BLaER1 (cell line): ENCODE data around the gene FXR2.
"Not testable (repeated sequence)": the region's sequence is repeated elsewhere in the genome, so short reads cannot be mapped to it uniquely, and the experiment has no call there.

Experiments used
- H3K27ac ChIP-seq: shearing (Covaris generic); formaldehyde crosslinking; 2 replicates; pipeline ENCODE4 v1.8.1; 2022
- H3K27me3 ChIP-seq: shearing (Covaris generic); formaldehyde crosslinking; 2 replicates; pipeline ENCODE4 v1.8.1; 2022
- H3K36me3 ChIP-seq: shearing (Covaris generic); formaldehyde crosslinking; 2 replicates; pipeline ENCODE4 v1.8.1; 2022
- H3K4me1 ChIP-seq: shearing (Covaris generic); formaldehyde crosslinking; 2 replicates; pipeline ENCODE4 v1.8.1; 2022
- H3K4me2 ChIP-seq: shearing (Covaris generic); formaldehyde crosslinking; 2 replicates; pipeline ENCODE4 v1.8.1; 2022
- H3K4me3 ChIP-seq: shearing (Covaris generic); formaldehyde crosslinking; 2 replicates; pipeline ENCODE4 v1.8.1; 2022
- H3K9ac ChIP-seq: shearing (Covaris generic); formaldehyde crosslinking; 2 replicates; pipeline ENCODE4 v1.8.1; 2022
- H3K9me3 ChIP-seq: shearing (Covaris generic); formaldehyde crosslinking; 2 replicates; pipeline ENCODE4 v1.8.1; 2022
- H4K20me1 ChIP-seq: shearing (Covaris generic); formaldehyde crosslinking; 2 replicates; pipeline ENCODE4 v1.8.1; 2022
- Cebpa-rat ChIP-seq: shearing (Covaris generic); IDR thresholded peaks from 2 replicates; pipeline ENCODE4 v1.8.1; 2022

FXR2 gene

DNA sequence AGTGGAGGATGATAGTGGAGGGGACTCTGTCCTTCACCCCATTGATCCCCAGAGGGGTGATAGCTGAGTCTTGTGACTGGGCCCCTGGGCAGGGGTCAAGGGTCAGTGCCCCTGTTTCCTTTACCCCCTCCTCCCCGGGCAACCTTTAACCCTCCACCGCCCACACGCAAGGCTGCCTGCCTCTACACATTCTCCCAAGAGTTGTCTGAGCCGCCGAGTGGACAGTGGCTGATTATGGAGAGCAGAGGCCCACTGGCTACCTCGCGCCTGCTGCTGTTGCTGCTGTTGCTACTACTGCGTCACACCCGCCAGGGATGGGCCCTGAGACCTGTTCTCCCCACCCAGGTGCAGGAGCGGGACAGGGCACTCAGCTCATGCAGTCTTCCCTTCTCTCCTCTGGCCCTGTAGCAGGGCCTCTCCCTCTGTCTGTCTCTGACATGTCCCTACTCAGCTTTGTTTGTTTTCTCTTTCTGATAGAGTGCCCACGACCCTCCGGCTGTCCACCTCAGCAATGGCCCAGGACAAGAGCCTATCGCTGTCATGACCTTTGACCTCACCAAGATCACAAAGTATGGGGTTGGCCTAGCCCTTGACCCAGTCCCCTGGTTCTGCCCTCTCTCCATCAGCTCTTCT is 15.4 kb upstream of the FXR2 start, which contains the start of gene SHBG:
Gene SHBG (plus strand): TSS at position 197 of the 633 bp plus-strand sequence. CDS start 38 bp downstream, at position 235.
- peaks cover 12% of the 10 kb centered on the region; the same call in 1 of the 2 replicates for H3K36me3 ChIP-seq
- H3K27ac ChIP-seq, result no peak within 1 kb of the TSS
- no peak for TF ChIP-seq Cebpa-rat

DNA sequence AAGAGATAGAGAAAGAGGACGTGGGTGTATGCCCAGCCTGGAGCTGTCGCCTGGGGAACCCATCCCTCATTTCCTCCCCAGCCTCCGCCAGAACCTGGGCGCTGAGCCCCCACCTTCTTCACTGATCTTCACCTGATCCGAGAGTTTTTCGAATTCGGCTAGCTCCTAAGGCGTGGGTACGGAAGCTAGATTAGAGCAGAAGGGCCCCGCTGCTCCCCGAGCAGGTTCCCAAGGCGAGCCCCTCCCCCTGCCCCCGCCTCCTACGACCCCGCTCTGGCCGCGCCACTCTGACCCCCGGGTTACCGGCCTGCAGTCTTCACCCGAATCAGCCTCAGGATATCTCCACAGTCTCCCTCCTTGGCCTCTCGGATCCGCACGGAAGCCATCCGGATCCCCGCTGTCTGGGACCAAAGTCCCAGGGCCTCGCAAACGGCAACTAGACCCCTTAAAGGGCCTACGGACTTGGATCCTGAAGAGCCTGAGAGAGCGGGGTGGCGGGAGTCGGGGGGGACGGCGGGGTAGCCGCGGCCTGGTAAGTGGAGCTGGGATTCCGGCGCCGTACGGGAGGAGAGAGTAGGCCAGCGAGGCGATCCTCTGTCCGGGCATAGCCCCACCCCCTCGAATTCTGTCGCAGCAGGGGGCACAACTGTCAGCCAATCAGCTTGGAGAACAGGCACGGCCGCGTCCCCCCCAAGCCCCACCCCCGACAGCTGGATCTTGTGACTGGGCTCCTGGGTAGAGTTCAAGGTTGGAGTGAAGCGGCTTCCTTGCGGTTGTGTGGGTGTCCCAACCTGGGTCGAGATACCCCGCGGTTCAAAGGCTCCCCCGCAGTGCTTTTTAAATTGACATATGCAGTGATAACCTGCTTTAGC is 12.8 kb upstream of the FXR2 start, which contains the start of gene SAT2:
Gene SAT2 (minus strand): TSS at position 572 of the 872 bp plus-strand sequence. CDS start 186 bp downstream, at position 386.
- peaks cover 8% of the 10 kb centered on the region; the same call in 1 of the 2 replicates for H4K20me1 ChIP-seq
- H3K27ac ChIP-seq, result peak within 1 kb of the TSS; percentile 86
- peaks cover 15% of the 10 kb centered on the region for H3K4me1 ChIP-seq
- no peaks in the 10 kb centered on the region for H3K9me3 ChIP-seq
- H3K4me3 ChIP-seq, result peak within 1 kb of the TSS; percentile 85
- peaks cover 12% of the 10 kb centered on the region; the same call in 1 of the 2 replicates for H3K36me3 ChIP-seq
- peak within 1 kb of the TSS; percentile 92 for H3K4me2 ChIP-seq
- H3K27me3 ChIP-seq, result no peaks in the 10 kb centered on the region
- TF ChIP-seq Cebpa-rat, result no peak
- peak within 1 kb of the TSS; percentile 92 for H3K9ac ChIP-seq

More for the DNA sequence above, 15.4 kb upstream of the FXR2 start, which contains the start of gene SHBG:
- H3K4me2 ChIP-seq, result no peak within 1 kb of the TSS
- H3K4me1 ChIP-seq, result peaks cover 15% of the 10 kb centered on the region
- H4K20me1 ChIP-seq, result peaks cover 8% of the 10 kb centered on the region; the same call in 1 of the 2 replicates
- no peaks in the 10 kb centered on the region for H3K27me3 ChIP-seq
- no peaks in the 10 kb centered on the region for H3K9me3 ChIP-seq
- H3K4me3 ChIP-seq, result no peak within 1 kb of the TSS
- 0 out of 2 replicates have a peak within 1 kb of the TSS, but pooled peaks have one; percentile 6 for H3K9ac ChIP-seq

DNA sequence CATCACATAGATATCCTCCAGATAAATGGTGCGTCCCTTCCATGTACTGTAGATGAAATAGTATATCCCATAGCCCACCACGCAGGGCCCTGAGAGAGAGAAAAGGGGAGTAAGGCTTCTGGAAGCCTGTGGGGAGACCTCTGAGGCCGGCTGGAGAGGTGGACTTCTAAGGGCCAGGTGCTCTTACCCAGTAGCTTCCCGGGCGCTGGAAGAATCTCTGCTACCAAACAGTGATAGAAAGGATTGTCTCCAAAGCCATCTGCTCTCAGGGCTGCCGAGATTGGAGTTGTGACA is 12.2 kb upstream of the FXR2 start:
- H3K27ac ChIP-seq, result peak overlapping the region; percentile 86
- no peak for TF ChIP-seq Cebpa-rat
- H3K4me2 ChIP-seq, result peak overlapping the region; percentile 92
- H3K9me3 ChIP-seq, result no peaks in the 10 kb centered on the region
- peaks cover 8% of the 10 kb centered on the region; the same call in 1 of the 2 replicates for H4K20me1 ChIP-seq
- peaks cover 12% of the 10 kb centered on the region; the same call in 1 of the 2 replicates for H3K36me3 ChIP-seq
- peaks cover 15% of the 10 kb centered on the region for H3K4me1 ChIP-seq
- no peaks in the 10 kb centered on the region for H3K27me3 ChIP-seq
- peak overlapping the region; percentile 85 for H3K4me3 ChIP-seq
- peak overlapping the region; percentile 92 for H3K9ac ChIP-seq

DNA sequence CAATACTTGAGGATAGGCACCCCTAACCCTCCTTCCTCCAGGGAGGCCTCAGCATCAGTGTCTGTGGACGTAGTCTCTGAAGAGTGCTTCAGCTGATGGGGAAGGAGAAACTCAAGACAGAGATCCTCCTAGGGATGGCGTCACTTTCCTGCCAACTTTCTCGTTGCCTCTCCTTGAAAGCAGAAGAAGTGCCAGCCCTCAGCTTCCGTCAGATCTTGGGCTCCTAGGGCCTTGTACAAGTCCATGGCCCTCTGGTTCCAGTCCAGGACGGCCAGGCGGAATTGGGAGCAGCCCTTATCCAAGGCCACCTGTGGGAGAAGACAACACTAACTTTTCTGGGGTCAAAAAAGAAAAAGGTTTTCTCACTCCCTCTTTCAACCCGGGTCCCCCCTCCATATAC is 11.6 kb upstream of the FXR2 start:
- H3K9ac ChIP-seq, result no peak overlapping the region
- H3K27ac ChIP-seq, result no peak overlapping the region
- H3K27me3 ChIP-seq, result no peaks in the 10 kb centered on the region
- peak overlapping the region; percentile 92 for H3K4me2 ChIP-seq
- H3K4me1 ChIP-seq, result peaks cover 15% of the 10 kb centered on the region
- no peak for TF ChIP-seq Cebpa-rat
- H3K9me3 ChIP-seq, result no peaks in the 10 kb centered on the region
- peaks cover 12% of the 10 kb centered on the region; the same call in 1 of the 2 replicates for H3K36me3 ChIP-seq
- H3K4me3 ChIP-seq, result peak overlapping the region; percentile 85; the same call in 1 of the 2 replicates
- H4K20me1 ChIP-seq, result peaks cover 8% of the 10 kb centered on the region; the same call in 1 of the 2 replicates

DNA sequence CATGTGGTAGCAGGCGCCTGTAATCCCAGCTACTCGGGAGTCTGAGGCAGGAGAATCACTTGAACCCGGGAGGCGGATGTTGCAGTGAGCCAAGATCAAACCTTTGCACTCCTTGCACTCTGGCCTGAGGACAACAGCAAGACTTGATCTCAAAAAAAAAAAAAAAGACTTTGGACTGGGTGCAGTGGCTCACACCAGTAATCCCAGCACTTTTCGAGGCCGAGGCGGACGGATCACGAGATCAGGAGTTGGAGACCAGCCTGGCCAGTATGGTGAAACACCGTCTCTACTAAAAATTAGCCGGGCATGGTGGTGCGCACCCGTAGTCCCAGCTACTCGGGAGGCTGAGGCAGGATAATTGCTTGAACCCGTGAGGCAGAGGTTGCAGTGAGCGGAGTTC is 11.1 kb upstream of the FXR2 start:
- not testable (repeated sequence) for H3K4me3 ChIP-seq, H3K9me3 ChIP-seq, H3K9ac ChIP-seq, H3K27me3 ChIP-seq, H4K20me1 ChIP-seq, H3K27ac ChIP-seq, H3K4me2 ChIP-seq
- H3K4me1 ChIP-seq, result peaks cover 15% of the 10 kb centered on the region
- H3K36me3 ChIP-seq, result peaks cover 12% of the 10 kb centered on the region; the same call in 1 of the 2 replicates

DNA sequence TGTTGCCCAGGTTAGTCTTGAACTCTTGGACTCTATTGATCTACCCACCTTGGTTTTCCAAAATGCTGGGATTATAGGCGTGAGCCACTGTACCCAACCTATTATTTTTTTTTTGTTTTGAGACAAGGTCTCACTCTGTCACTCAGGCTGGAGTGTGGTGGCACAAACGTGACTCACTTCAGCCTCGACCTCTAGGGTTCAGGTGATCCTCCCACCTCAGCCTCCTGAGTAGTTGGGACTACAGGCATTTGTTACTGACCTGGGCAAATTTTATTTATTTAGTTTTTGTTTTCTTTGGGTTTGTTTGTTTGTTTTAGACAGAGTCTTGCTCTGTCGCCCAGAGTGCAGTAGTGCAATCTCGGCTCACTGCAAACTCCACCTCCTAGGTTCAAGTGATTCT is 9.0 kb upstream of the FXR2 start:
- Histone ChIP-seq H3K27ac (no peak overlapping the region), H3K4me1 (peaks cover 15% of the 10 kb centered on the region), H3K4me2 (no peak overlapping the region), H4K20me1 (peaks cover 8% of the 10 kb centered on the region; the same call in 1 of the 2 replicates), H3K9me3 (no peaks in the 10 kb centered on the region), H3K27me3 (no peaks in the 10 kb centered on the region), H3K9ac (no peak overlapping the region), H3K4me3 (no peak overlapping the region), H3K36me3 (peaks cover 12% of the 10 kb centered on the region; the same call in 1 of the 2 replicates)
- no peak for TF ChIP-seq Cebpa-rat

DNA sequence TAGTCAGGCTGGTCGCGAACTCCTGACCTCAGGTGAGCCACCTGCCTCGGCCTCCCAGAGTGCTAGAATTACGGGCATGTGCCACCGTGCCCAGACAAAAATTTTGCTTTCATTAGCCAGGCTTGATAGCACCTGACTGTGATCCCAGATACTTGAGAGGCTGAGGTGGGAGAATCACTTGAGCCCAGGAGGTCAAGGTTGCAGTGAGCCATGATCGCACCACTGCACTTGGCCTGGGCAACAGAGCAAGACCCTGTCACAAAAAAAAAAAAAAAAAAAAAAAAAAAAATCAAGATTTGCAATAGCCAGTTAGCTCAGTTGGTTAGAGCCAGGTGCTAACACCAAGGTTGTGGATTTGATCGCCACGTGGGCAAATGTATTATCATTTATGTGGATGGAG is 6.1 kb upstream of the FXR2 start:
- Histone ChIP-seq H3K9ac (no peak overlapping the region), H3K4me1 (no peaks in the 10 kb centered on the region), H3K4me2 (no peak overlapping the region), H3K36me3 (0 out of 2 replicates have a peak, but pooled peaks cover 6% of the 10 kb centered on the region), H3K9me3 (no peaks in the 10 kb centered on the region), H3K27me3 (no peaks in the 10 kb centered on the region), H3K27ac (no peak overlapping the region), H3K4me3 (no peak overlapping the region), H4K20me1 (no peaks in the 10 kb centered on the region)
- no peak for TF ChIP-seq Cebpa-rat

DNA sequence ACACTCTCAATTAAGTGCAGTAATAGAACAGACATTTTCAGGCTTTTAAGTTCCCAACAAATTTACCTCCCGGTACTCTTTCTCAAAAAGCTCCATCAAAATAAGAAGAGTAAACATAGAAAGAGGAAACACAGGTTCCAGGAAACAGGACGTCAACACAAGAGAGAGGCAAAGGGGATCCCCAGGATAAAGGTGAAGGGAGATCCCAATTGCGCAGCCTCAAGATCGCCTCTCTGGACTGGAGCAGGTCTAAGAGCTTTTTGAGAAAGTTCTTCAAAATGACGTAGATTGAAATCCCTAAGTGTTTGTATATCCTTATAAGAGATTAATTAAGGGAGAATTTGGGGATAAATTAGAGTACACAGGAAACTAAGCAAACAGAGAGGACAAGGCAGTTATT is 3.9 kb upstream of the FXR2 start:
- Histone ChIP-seq H3K9ac (no peak overlapping the region), H3K9me3 (no peaks in the 10 kb centered on the region), H4K20me1 (peaks cover 8% of the 10 kb centered on the region; the same call in 1 of the 2 replicates), H3K36me3 (no peaks in the 10 kb centered on the region), H3K4me3 (no peak overlapping the region), H3K4me2 (no peak overlapping the region), H3K4me1 (peaks cover 4% of the 10 kb centered on the region), H3K27me3 (no peaks in the 10 kb centered on the region), H3K27ac (no peak overlapping the region)
- TF ChIP-seq Cebpa-rat, result no peak

DNA sequence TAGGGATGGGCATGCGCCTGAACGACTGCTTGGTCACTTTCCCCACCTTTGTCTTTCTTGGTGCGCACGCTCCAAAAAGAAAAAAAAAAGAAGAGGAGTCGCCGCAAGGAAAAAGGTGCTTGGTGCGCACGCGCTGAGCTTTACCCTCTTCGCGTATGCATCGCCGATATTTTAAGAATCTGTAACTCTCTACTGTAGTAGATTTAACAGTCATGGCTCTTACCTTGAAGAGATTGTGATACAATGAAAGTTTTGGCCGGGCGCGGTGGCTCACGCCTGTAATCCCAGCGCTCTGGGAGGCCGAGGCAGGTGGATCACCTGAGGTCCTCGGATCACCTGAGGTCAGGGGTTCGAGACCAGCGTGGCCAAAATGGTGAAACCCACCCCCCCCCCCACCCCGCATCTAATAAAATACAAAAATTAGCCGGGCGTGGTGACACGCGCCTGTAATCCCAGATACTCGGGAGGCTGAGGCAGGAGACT is 609 bp upstream of the FXR2 start:
- no peak for TF ChIP-seq Cebpa-rat
- Histone ChIP-seq H3K9ac (peak overlapping the region; percentile 71), H3K4me2 (peak overlapping the region; percentile 55), H3K36me3 (peaks cover 20% of the 10 kb centered on the region), H3K9me3 (no peaks in the 10 kb centered on the region), H3K27me3 (no peaks in the 10 kb centered on the region), H3K4me1 (peaks cover 27% of the 10 kb centered on the region), H3K27ac (peak overlapping the region; percentile 58; the same call in 1 of the 2 replicates), H4K20me1 (peaks cover 41% of the 10 kb centered on the region), H3K4me3 (peak overlapping the region; percentile 88)
